HepG2 (cell line): ENCODE data around the gene RIPK1. TPM values are rescaled to one million over a fixed set of nuclear protein-coding genes. Genes with fewer than 3 reads are reported as not detected.

Experiments used
- BHLHE40 ChIP-seq: IDR thresholded peaks from 2 replicates; pipeline ENCODE4 v1.6.1; 2011; ENCODE audit warnings: low read length, improper control_type of control experiment
- ETV6 ChIP-seq: sonication (generic); formaldehyde crosslinking; conservative IDR thresholded peaks from 2 replicates; pipeline ENCODE4 v1.4.0; 2020; ENCODE audit warnings: missing genetic modification reagents
- NCOA5 ChIP-seq: sonication (generic); formaldehyde crosslinking; IDR thresholded peaks from 2 replicates; pipeline ENCODE4 v1.4.0; 2020; ENCODE audit warnings: missing genetic modification reagents
- U2AF1 ChIP-seq: fragments of 200-400 bp; formaldehyde crosslinking; optimal IDR thresholded peaks from 2 replicates; pipeline ENCODE3; 2017; ENCODE audit warnings: mild to moderate bottlenecking, low read depth, low read length
- ZNF34 ChIP-seq: sonication (generic); formaldehyde crosslinking; IDR thresholded peaks from 2 replicates; pipeline ENCODE4 v1.4.0; 2020; ENCODE audit warnings: mild to moderate bottlenecking, missing genetic modification reagents, borderline replicate concordance
- ZNF382 ChIP-seq: sonication (generic); formaldehyde crosslinking; IDR thresholded peaks from 2 replicates; pipeline ENCODE4 v1.5.0; 2020; ENCODE audit warnings: missing genetic modification reagents, mild to moderate bottlenecking, borderline replicate concordance
- polyA plus RNA-seq, 8 experiments: library from polyadenylated mRNA; depleted of rRNA in 3 of 8; stranded (reverse) in 7 of 8; unstranded in 1 of 8; fragments of >200 nt; fragmentation: Illumina TruSeq in 4 of 8; extraction: Trizol in 4 of 8; gene quantifications; 2 replicates each; pipeline versions ENCODE4 v1.2.1 to v1.2.3, GENCODE V29; 2011 to 2016; ENCODE audit warnings: low read depth in 4 of 8, missing spikeins in 1 of 8, mixed read lengths in 1 of 8; ENCODE audit not compliant: insufficient read depth in 1 of 8
- total RNA-seq, 5 experiments: library from RNA; depleted of rRNA; stranded (reverse); fragments of >200 nt; fragmentation: Illumina TruSeq; extraction: Trizol; gene quantifications; 2 replicates each; pipeline ENCODE4 v1.2.3, GENCODE V29; 2016; ENCODE audit warnings: low read depth in 1 of 5
- TF ChIP-seq, protein P1 (sequence below), 2 experiments: fragments of 450-650 bp in 1 of 2; sonication (generic) in 1 of 2; formaldehyde crosslinking in 1 of 2; IDR thresholded peaks; 2 replicates each; pipeline versions ENCODE4 v1.6.1 to v1.8.0; 2016 to 2022; ENCODE audit warnings: antibody characterized with exemption in 1 of 2, mild to moderate bottlenecking in 1 of 2, missing genetic modification reagents in 1 of 2
- TF ChIP-seq, protein P2 (sequence below): sonication (generic); formaldehyde crosslinking; IDR thresholded peaks from 2 replicates; pipeline ENCODE4 v1.5.0; 2020; ENCODE audit warnings: mild to moderate bottlenecking, missing genetic modification reagents
- TF ChIP-seq, protein P3 (sequence below): sonication (generic); formaldehyde crosslinking; IDR thresholded peaks from 2 replicates; pipeline ENCODE4 v1.8.1; 2023; ENCODE audit warnings: mild to moderate bottlenecking, missing genetic modification reagents

Gene RIPK1
- total and polyA plus RNA-seq, 2 of the 13 experiments (the other 11 are each of a cell fraction or from before 2014, with no cell fraction given) = 9.0 to 10.3 TPM

DNA sequence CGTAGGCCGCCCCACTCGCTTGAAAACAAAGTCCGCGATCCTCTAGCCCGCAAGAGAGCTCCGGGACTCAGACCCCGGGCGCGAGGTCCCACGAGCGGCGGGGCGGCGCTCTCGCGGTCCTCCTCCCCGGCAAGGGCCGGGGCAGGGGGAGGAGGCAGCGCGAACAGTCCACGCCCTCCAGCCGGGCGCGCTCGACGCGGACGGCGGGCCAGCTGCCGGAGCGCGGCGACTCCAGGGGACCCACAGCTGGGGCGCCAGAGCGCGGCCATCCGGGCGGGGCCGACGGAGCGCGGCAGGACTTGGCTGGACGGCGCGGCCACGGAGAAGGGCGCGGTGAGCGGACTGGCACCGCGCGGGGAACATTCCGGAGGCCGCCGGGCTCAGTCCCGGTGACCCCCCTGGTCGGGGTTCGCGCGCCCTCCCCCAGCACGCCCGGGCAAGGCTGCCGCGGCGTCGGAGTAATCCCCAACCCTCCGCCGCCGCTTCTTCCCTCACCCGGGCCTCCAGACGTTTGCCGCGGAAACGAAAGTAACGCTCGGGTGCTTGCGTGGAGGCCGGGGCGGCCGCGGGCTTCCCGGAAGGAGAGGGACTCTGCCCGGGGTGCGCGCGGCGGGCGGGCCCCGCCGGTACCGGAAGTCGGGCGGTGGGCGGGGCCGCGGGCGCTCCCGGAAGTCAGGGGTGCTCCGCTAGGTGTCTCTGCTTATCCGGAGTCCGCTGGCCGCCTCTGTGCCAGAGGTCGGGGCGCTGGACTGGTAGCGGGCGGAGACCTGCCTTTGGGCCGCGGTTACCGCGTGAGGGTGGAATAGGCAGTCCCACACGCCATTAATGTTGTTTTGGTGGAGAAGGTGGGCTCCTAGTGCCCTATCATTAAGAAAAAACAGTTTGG lies at the start of gene RIPK1 (continued):
- TF ChIP-seq, protein P1, sequence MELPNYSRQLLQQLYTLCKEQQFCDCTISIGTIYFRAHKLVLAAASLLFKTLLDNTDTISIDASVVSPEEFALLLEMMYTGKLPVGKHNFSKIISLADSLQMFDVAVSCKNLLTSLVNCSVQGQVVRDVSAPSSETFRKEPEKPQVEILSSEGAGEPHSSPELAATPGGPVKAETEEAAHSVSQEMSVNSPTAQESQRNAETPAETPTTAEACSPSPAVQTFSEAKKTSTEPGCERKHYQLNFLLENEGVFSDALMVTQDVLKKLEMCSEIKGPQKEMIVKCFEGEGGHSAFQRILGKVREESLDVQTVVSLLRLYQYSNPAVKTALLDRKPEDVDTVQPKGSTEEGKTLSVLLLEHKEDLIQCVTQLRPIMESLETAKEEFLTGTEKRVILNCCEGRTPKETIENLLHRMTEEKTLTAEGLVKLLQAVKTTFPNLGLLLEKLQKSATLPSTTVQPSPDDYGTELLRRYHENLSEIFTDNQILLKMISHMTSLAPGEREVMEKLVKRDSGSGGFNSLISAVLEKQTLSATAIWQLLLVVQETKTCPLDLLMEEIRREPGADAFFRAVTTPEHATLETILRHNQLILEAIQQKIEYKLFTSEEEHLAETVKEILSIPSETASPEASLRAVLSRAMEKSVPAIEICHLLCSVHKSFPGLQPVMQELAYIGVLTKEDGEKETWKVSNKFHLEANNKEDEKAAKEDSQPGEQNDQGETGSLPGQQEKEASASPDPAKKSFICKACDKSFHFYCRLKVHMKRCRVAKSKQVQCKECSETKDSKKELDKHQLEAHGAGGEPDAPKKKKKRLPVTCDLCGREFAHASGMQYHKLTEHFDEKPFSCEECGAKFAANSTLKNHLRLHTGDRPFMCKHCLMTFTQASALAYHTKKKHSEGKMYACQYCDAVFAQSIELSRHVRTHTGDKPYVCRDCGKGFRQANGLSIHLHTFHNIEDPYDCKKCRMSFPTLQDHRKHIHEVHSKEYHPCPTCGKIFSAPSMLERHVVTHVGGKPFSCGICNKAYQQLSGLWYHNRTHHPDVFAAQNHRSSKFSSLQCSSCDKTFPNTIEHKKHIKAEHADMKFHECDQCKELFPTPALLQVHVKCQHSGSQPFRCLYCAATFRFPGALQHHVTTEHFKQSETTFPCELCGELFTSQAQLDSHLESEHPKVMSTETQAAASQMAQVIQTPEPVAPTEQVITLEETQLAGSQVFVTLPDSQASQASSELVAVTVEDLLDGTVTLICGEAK (IDR thresholded peaks at IDR 0.05) = no peak; the same call in 1 of the 2 replicates
- TF ChIP-seq, protein P1 (CRISPR knock-in tag; IDR thresholded peaks at IDR 0.05) = peak; percentile 43; the same call in 1 of the 2 replicates
- TF ChIP-seq U2AF1 = peak; percentile 98
- TF ChIP-seq, protein P2, sequence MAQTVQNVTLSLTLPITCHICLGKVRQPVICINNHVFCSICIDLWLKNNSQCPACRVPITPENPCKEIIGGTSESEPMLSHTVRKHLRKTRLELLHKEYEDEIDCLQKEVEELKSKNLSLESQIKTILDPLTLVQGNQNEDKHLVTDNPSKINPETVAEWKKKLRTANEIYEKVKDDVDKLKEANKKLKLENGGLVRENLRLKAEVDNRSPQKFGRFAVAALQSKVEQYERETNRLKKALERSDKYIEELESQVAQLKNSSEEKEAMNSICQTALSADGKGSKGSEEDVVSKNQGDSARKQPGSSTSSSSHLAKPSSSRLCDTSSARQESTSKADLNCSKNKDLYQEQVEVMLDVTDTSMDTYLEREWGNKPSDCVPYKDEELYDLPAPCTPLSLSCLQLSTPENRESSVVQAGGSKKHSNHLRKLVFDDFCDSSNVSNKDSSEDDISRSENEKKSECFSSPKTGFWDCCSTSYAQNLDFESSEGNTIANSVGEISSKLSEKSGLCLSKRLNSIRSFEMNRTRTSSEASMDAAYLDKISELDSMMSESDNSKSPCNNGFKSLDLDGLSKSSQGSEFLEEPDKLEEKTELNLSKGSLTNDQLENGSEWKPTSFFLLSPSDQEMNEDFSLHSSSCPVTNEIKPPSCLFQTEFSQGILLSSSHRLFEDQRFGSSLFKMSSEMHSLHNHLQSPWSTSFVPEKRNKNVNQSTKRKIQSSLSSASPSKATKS (CRISPR knock-in tag) = no peak; the same call in 1 of the 2 replicates
- TF ChIP-seq NCOA5 (CRISPR knock-in tag) = no peak
- TF ChIP-seq BHLHE40 = no peak
- peak; percentile 98 for TF ChIP-seq ETV6 (CRISPR knock-in tag)
- TF ChIP-seq ZNF34 = peak; percentile 50; the same call in 1 of the 2 replicates
- TF ChIP-seq, protein P3, sequence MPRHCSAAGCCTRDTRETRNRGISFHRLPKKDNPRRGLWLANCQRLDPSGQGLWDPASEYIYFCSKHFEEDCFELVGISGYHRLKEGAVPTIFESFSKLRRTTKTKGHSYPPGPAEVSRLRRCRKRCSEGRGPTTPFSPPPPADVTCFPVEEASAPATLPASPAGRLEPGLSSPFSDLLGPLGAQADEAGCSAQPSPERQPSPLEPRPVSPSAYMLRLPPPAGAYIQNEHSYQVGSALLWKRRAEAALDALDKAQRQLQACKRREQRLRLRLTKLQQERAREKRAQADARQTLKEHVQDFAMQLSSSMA (CRISPR knock-in tag) = no peak
- no peak for TF ChIP-seq ZNF382
